AG09309 (cell line): ENCODE measurements around the gene FLVCR2.

ENCODE experiments used
- DNase-seq: peaks from one replicate; pipeline ENCODE4 v3.0.0-alpha.2; 2010; ENCODE audit warnings: low read depth
- H3K4me3 ChIP-seq: 2 replicates; pipeline ENCODE4 v1.5.1; 2011; ENCODE audit warnings: mild to moderate bottlenecking, low read depth, low read length, moderate library complexity; ENCODE audit not compliant: control insufficient read depth
- TF ChIP-seq, protein P1 (sequence below): IDR thresholded peaks from 2 replicates; pipeline ENCODE4 v1.5.1; 2011; ENCODE audit warnings: mild to moderate bottlenecking, low read depth, low read length, inconsistent platforms; ENCODE audit not compliant: insufficient read depth, control insufficient read depth; ENCODE audit errors: missing control alignments

Gene FLVCR2

DNA sequence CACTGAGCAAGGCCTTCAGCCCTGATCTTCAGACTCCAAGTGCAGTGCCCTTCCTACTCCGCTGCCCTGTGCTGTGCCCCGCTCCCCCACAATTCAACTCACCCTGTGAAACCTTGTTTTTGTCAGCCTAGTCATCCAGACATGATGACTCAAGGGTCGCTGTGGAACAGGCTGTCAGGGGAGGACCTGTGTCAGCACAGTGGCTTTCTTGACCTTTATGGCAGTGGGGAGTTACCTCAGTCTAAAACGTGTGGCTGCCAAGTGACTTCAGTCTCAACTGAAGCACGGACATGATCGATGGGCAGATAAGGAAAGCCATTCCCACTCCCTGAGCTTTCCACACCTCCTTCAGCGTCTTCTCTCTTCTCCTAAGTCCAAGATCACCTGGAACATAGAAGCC, 16.3 kb upstream of the FLVCR2 start:
- DNase-seq: no peak
- TF ChIP-seq, protein P1, sequence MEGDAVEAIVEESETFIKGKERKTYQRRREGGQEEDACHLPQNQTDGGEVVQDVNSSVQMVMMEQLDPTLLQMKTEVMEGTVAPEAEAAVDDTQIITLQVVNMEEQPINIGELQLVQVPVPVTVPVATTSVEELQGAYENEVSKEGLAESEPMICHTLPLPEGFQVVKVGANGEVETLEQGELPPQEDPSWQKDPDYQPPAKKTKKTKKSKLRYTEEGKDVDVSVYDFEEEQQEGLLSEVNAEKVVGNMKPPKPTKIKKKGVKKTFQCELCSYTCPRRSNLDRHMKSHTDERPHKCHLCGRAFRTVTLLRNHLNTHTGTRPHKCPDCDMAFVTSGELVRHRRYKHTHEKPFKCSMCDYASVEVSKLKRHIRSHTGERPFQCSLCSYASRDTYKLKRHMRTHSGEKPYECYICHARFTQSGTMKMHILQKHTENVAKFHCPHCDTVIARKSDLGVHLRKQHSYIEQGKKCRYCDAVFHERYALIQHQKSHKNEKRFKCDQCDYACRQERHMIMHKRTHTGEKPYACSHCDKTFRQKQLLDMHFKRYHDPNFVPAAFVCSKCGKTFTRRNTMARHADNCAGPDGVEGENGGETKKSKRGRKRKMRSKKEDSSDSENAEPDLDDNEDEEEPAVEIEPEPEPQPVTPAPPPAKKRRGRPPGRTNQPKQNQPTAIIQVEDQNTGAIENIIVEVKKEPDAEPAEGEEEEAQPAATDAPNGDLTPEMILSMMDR: no peak
- no peak overlapping the region for H3K4me3 ChIP-seq

DNA sequence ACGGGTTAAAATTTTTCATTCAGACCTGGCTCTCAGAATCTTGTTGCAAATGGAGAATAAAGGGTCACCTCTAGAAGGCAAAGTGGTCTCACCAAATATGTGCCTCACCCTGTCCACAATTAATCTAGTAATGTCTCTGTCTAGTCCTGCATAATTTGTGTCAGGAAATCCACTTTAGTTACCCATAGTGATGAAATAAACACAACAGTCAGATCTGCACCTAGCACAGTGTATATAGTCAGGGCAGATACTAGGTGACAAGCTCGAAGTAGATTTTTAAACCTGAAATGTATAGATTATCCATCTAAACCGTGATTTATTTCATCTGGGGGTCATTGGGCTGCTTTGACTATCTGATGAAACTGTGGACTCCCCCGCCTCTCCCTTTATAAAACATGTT, 15.9 kb upstream of the FLVCR2 start:
- DNase-seq: no peak
- TF ChIP-seq, protein P1: no peak

DNA sequence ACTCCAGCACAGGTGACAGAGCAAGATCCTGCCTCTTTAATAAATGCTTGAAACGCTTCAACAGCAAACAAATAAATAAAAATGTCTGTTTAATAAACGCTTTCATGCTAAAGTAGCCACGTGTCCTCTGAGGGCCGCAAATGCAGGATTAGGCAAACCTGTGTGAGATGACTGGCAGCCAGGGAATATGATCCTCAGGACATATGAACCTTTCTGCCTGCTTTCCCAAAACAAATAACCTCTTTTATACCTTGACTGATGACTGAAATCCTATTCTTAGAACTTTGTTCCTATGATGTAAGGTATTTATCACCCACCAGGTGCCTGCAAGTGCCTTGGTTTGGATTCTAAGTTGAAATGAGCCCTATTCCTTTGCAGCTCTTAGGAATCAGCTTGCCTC, 14.5 kb upstream of the FLVCR2 start:
- TF ChIP-seq, protein P1: no peak
- no peak for DNase-seq
- H3K4me3 ChIP-seq: no peak overlapping the region

More for the DNA sequence above, 15.9 kb upstream of the FLVCR2 start:
- no peak overlapping the region for H3K4me3 ChIP-seq

DNA sequence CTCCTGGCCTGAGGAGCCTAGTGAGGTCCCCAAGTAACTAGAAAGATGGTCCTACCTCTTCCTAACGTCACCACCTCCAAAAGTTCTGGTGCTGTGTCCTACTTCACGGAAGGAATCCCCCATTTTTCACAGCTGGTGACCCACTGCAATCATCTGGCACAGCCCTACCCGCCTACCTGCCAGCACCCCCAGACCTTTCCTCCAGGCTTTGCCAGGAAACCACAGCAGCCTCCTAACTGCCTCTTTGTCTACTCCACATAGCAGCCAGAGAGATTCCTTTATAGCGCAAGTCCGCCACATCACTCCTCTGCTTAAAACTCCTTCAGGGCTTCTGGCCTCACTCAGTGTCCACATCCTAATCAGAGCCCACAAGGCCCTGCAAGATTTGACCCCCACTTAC, 13.4 kb upstream of the FLVCR2 start:
- no peak for DNase-seq
- TF ChIP-seq, protein P1: no peak
- H3K4me3 ChIP-seq: no peak overlapping the region

DNA sequence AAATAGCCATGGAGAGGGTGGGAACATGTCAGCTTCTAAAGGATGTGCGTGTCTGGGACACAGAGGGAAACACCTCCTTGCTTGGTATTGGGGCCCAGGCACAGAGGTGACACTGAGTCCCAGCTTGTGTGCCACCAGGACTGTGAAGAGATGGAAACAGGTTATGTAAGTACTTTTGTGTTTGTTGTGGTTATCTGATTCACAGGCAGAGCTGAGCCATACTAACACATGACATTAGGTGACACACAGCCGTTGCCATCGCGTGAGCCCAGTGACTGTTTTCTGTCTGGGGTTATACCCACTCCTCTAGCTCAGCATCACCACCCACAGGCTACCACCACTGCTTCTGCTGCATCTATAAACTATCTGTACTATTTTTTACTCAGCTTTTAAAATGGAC, 12.1 kb upstream of the FLVCR2 start:
- TF ChIP-seq, protein P1: no peak
- DNase-seq: no peak
- H3K4me3 ChIP-seq: no peak overlapping the region

DNA sequence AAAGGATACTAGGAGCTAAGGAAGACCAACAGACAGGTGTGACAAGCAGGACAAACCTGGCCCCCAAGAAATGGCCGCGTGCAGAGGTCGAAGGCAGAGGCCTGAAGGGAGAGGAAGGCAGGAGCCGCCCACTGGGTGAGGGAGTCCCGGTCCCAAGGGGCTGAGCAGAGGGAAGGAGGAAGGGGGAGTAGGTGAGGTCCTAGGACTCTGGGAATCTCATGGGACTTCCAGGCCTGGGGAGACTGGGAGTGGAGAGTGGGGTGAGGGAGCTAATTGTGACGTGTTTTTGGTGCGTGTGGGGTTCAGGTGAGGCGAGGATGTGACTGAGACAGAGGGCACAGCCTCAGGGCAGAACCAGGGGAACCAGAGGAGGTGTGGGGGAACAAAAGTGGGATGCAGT, 11.7 kb upstream of the FLVCR2 start:
- no peak for DNase-seq
- no peak overlapping the region for H3K4me3 ChIP-seq
- TF ChIP-seq, protein P1: no peak

DNA sequence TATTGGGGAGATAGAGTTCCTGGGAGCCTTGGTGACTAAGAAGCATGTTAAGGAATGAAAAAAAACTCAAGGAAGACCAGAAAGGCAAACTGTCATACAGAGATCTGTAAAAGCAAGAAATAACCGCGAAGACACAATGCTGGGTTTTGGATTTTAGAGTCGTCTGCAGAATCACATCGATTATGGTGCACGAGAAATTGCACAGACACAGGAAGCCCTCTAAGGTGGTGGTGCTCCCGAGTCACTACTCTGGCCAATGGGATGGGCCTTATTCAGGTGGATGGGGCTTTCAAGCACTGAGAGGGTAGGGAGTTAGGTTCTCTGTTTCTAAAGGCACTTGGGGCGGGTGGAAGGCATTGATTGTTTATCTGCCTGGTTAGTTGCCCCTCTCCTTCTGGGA, 10.3 kb upstream of the FLVCR2 start:
- no peak overlapping the region for H3K4me3 ChIP-seq
- TF ChIP-seq, protein P1: no peak
- DNase-seq: no peak
